Measurements from ENCODE around the gene ID3.

- TF ChIP-seq CTCF (IDR thresholded peaks at IDR 0.05; ENCODE audit: control extremely low read depth in 1 of 3, insufficient read depth in 1 of 3, low read depth in 1 of 3, low read length in 3 of 3) (no peak), POLR2A (IDR thresholded peaks at IDR 0.05; ENCODE audit: control extremely low read depth in 1 of 2, low read depth in 2 of 2, low read length in 2 of 2) (no peak), TBP (IDR thresholded peaks at IDR 0.05; ENCODE audit: low read depth, low read length) (no peak), GABPA (IDR thresholded peaks at IDR 0.05; ENCODE audit: borderline replicate concordance, insufficient read depth, low read length) (no peak), EZH2 (IDR thresholded peaks at IDR 0.05; ENCODE audit: low read depth, low read length, severe bottlenecking) (no peak), CEBPB (IDR thresholded peaks at IDR 0.05; ENCODE audit: low read depth, low read length) (no peak), ASH2L (IDR thresholded peaks at IDR 0.05; ENCODE audit: low read length) (no peak), SP1 (IDR thresholded peaks at IDR 0.05; ENCODE audit: low read depth, low read length) (no peak), TCF12 (IDR thresholded peaks at IDR 0.05; ENCODE audit: low read depth, low read length) (no peak), YY1 (IDR thresholded peaks at IDR 0.05; ENCODE audit: low read depth, low read length) (no peak), USF2 (IDR thresholded peaks at IDR 0.05; ENCODE audit: low read length) (no peak), RXRA (IDR thresholded peaks at IDR 0.05; ENCODE audit: insufficient read depth, low read depth, low read length) (no peak), POU5F1 (IDR thresholded peaks at IDR 0.05; ENCODE audit: low read depth, low read length) (no peak), EP300 (IDR thresholded peaks at IDR 0.05; ENCODE audit: borderline replicate concordance in 1 of 2, low read depth in 2 of 2, low read length in 2 of 2) (no peak)
Measured at GRCh38 chr1:23548704-23549143, 10.6 kb downstream of the ID3 start.

Data from H1 (cell line).